Measurements from ENCODE around the gene CTNND2. TPM values are rescaled to one million over a fixed set of nuclear protein-coding genes. Genes with fewer than 3 reads are reported as not detected.

Gene CTNND2
- total and polyA plus RNA-seq, 9 of the 15 experiments (the other 6 are each of a cell fraction or from before 2014, with no cell fraction given) = 0.03 to 0.35 TPM; not detected in 7

GRCh38 chr5:11455505-11455904 lies 448.7 kb downstream of the CTNND2 start (continued):
- TF ChIP-seq ZNF740 (CRISPR knock-in tag; IDR thresholded peaks at IDR 0.05) = no peak
- TF ChIP-seq ZNF740 (tag; IDR thresholded peaks at IDR 0.05) = no peak
- TF ChIP-seq FOXA3 (CRISPR knock-in tag; conservative IDR thresholded peaks at IDR 0.05 in 1 of 2, IDR thresholded peaks at IDR 0.05 in 1 of 2) = no peak
- TF ChIP-seq BHLHE40 (IDR thresholded peaks at IDR 0.05; ENCODE audit: low read length) = no peak
- no peak for TF ChIP-seq ZNF146 (CRISPR knock-in tag; IDR thresholded peaks at IDR 0.05; ENCODE audit: unreplicated experiment)

- in situ Hi-C loops (cut with MboI) (no loop called here), intact Hi-C loops (cut with micrococcal nuclease) (no loop called here)
- Histone ChIP-seq H3K79me2 (ENCODE audit: control insufficient read depth, insufficient read depth, low read length) (no peaks in the 10 kb centered on the region), H2AFZ (ENCODE audit: low read depth, low read length) (no peak overlapping the region), H3K27ac (ENCODE audit: extremely low read depth, low read depth, low read length) (no peak overlapping the region), H3K9me1 (ENCODE audit: control insufficient read depth, insufficient read depth, low read length) (no peaks in the 10 kb centered on the region), H3K9me3 (replicated peaks; ENCODE audit: control insufficient read depth, insufficient read depth, low read depth, low read length) (no peaks in the 10 kb centered on the region), H4K20me1 (replicated peaks; ENCODE audit: control insufficient read depth, insufficient read depth, low read length) (no peaks in the 10 kb centered on the region), H3K4me1 (replicated peaks in 1 of 2; ENCODE audit: control insufficient read depth in 2 of 2, insufficient read depth in 2 of 2, low read length in 2 of 2) (no peaks in the 10 kb centered on the region), H3K36me3 (ENCODE audit: control insufficient read depth, insufficient read depth, low read length) (no peaks in the 10 kb centered on the region), H3K27me3 (ENCODE audit: control insufficient read depth in 2 of 2, insufficient read depth in 2 of 2, low read length in 2 of 2) (no peaks in the 10 kb centered on the region), H3K9ac (ENCODE audit: insufficient read depth in 1 of 2, low read depth in 2 of 2, low read length in 2 of 2) (no peak overlapping the region), H3K4me2 (ENCODE audit: insufficient read depth, low read length) (no peak overlapping the region), H3K4me3 (no peak overlapping the region)
- ChIA-PET POLR2A (interaction anchor here (0.5 kb wide), 1 partner anchor 8 kb away, joined by 3 read pairs; no protein-coding TSS in a partner anchor), CTCF (ENCODE audit: low intra/inter-chr PET ratio) (no interaction called here)
- ATAC-seq = no peak
- no peak for FAIRE-seq
- 2% methylated on average over 2 of the region's 2 CpGs for WGBS (ENCODE audit: insufficient coverage, low coverage, missing lambda C conversion rate)
- DNase-seq (ENCODE audit: extremely low read depth in 1 of 4, low spot score in 3 of 4) = no peak
- no TSS peak for BruUV-seq (replicated peaks)
- TF ChIP-seq ZBTB8A (IDR thresholded peaks at IDR 0.05; ENCODE audit: partially characterized antibody) (no peak), ZNF589 (CRISPR knock-in tag; IDR thresholded peaks at IDR 0.05; ENCODE audit: low read depth) (no peak), ZNF197 (CRISPR knock-in tag; IDR thresholded peaks at IDR 0.05; ENCODE audit: low read depth) (no peak), CHAMP1 (IDR thresholded peaks at IDR 0.05) (no peak), ARHGAP35 (IDR thresholded peaks at IDR 0.05; ENCODE audit: partially characterized antibody) (no peak)
Observed at GRCh38 chr5:11452852-11453251, 451.4 kb downstream of the CTNND2 start.

All from K562 (cell line).